ENCODE results near the gene PGGHG. TPM values are rescaled to one million over a fixed set of nuclear protein-coding genes. Genes with fewer than 3 reads are reported as not detected.

PGGHG gene
- total RNA-seq, 4 donors from 2014 or later = 13.3 to 23.7 (median 18.8) TPM

GRCh38 chr11:337711-338110 lies 48.8 kb downstream of the PGGHG start:
- no peak overlapping the region for H3K4me3 ChIP-seq
- peaks cover 0 to 2% (median 0%) of the 10 kb centered on the region in 4 donors for H3K27me3 ChIP-seq
- TF ChIP-seq EP300 (IDR thresholded peaks at IDR 0.05) = no peak
- TF ChIP-seq CTCF (IDR thresholded peaks at IDR 0.05) = no peak
- TF ChIP-seq POLR2AphosphoS5 (IDR thresholded peaks at IDR 0.05) = no peak
- no peak for TF ChIP-seq POLR2A (IDR thresholded peaks at IDR 0.05; ENCODE audit: low read depth)
- no peaks in the 10 kb centered on the region for H3K36me3 ChIP-seq
- WGBS = 98% methylated on average over 6 of the region's 6 CpGs
- H3K9me3 ChIP-seq = no peaks in the 10 kb centered on the region
- H3K4me1 ChIP-seq = peaks cover 15 to 31% (median 21%) of the 10 kb centered on the region in 4 donors
- H3K27ac ChIP-seq (replicated peaks in 1 of 4) = no peak overlapping the region
- no peak for DNase-seq (ENCODE audit: extremely low spot score)
- intact Hi-C loops (cut with DNase I) = no loop called here

GRCh38 chr11:339963-340362 lies 51.0 kb downstream of the PGGHG start:
- Histone ChIP-seq H3K4me1 (peaks cover 15 to 20% (median 17%) of the 10 kb centered on the region in 4 donors), H3K36me3 (no peaks in the 10 kb centered on the region), H3K4me3 (no peak overlapping the region), H3K27me3 (peaks cover 0 to 2% (median 0%) of the 10 kb centered on the region in 4 donors), H3K9me3 (no peaks in the 10 kb centered on the region), H3K27ac (replicated peaks in 1 of 4) (no peak overlapping the region)
- intact Hi-C loops (cut with DNase I) = no loop called here
- TF ChIP-seq POLR2A (IDR thresholded peaks at IDR 0.05; ENCODE audit: low read depth) = no peak
- no peak for TF ChIP-seq CTCF (IDR thresholded peaks at IDR 0.05)
- no peak for TF ChIP-seq POLR2AphosphoS5 (IDR thresholded peaks at IDR 0.05)
- TF ChIP-seq EP300 (IDR thresholded peaks at IDR 0.05) = no peak
- DNase-seq (ENCODE audit: extremely low spot score) = no peak
- 90% methylated on average over 2 of the region's 2 CpGs for WGBS

GRCh38 chr11:340539-341512 lies 51.9 kb downstream of the PGGHG start:
- Histone ChIP-seq H3K27ac (replicated peaks in 1 of 4) (no peak overlapping the region), H3K36me3 (no peaks in the 10 kb centered on the region), H3K27me3 (peaks cover 0 to 2% (median 0%) of the 10 kb centered on the region in 4 donors), H3K4me1 (peaks cover 8 to 12% (median 10%) of the 10 kb centered on the region in 4 donors), H3K4me3 (no peak overlapping the region), H3K9me3 (no peaks in the 10 kb centered on the region)
- intact Hi-C loops (cut with DNase I) = no loop called here
- DNase-seq (ENCODE audit: extremely low spot score) = no peak
- WGBS = 85% methylated on average over 4 of the region's 5 CpGs
- TF ChIP-seq POLR2A (IDR thresholded peaks at IDR 0.05; ENCODE audit: low read depth) (no peak), POLR2AphosphoS5 (IDR thresholded peaks at IDR 0.05) (no peak), EP300 (IDR thresholded peaks at IDR 0.05) (no peak), CTCF (IDR thresholded peaks at IDR 0.05) (no peak)

GRCh38 chr11:342328-342727 lies 53.4 kb downstream of the PGGHG start:
- DNase-seq (ENCODE audit: extremely low spot score) = no peak
- Histone ChIP-seq H3K27ac (replicated peaks in 1 of 4) (peak overlapping the region in 3 of 4 donors; percentile 3 to 34 (median 18)), H3K4me1 (no peaks in the 10 kb centered on the region), H3K4me3 (no peak overlapping the region), H3K27me3 (peaks cover 0 to 2% (median 0%) of the 10 kb centered on the region in 4 donors), H3K36me3 (no peaks in the 10 kb centered on the region), H3K9me3 (no peaks in the 10 kb centered on the region)
- intact Hi-C loops (cut with DNase I) = no loop called here
- TF ChIP-seq CTCF (IDR thresholded peaks at IDR 0.05) (no peak), EP300 (IDR thresholded peaks at IDR 0.05) (no peak), POLR2A (IDR thresholded peaks at IDR 0.05; ENCODE audit: low read depth) (no peak), POLR2AphosphoS5 (IDR thresholded peaks at IDR 0.05) (no peak)
- WGBS = 79% methylated on average over 3 of the region's 3 CpGs

All from esophagus muscularis mucosa (tissue), 4 donors.